Left ventricle myocardium inferior (tissue), 1 donor: Measurements from ENCODE around the gene PLB1. TPM values are rescaled to one million over a fixed set of nuclear protein-coding genes. Genes with fewer than 3 reads are reported as not detected.

Source experiments
- DNase-seq: peaks from one replicate; pipeline ENCODE4 v3.0.0-alpha.2; 2020
- H3K27ac ChIP-seq: fragments of 200-600 bp; replicated peaks from 2 replicates; pipeline ENCODE4 v1.8.0; 2021
- H3K27me3 ChIP-seq: fragments of 200-600 bp; 2 replicates; pipeline ENCODE4 v1.8.0; 2021; ENCODE audit warnings: low read depth
- H3K36me3 ChIP-seq: fragments of 200-600 bp; 2 replicates; pipeline ENCODE4 v1.8.0; 2021
- H3K4me1 ChIP-seq: fragments of 200-600 bp; 2 replicates; pipeline ENCODE4 v1.8.0; 2021
- H3K4me3 ChIP-seq: fragments of 200-600 bp; 2 replicates; pipeline ENCODE4 v1.8.0; 2021; ENCODE audit warnings: mild to moderate bottlenecking, moderate library complexity
- H3K9me3 ChIP-seq: fragments of 200-600 bp; replicated peaks from 2 replicates; pipeline ENCODE4 v1.8.0; 2021
- CTCF ChIP-seq: fragments of 200-600 bp; IDR thresholded peaks from 2 replicates; pipeline ENCODE4 v1.8.0; 2021; ENCODE audit warnings: antibody characterized with exemption, mild to moderate bottlenecking, borderline replicate concordance
- intact Hi-C: fragments of 100-400 bp; cut with micrococcal nuclease; formaldehyde crosslinking; loops from one replicate; pipeline ENCODE4 v1.11.0; 2022
- total RNA-seq: library from RNA; stranded (reverse); fragmentation: NEBNext Ultra II Directional; extraction: Animal tissue kit (Norgen Biotek cat#: 25700); gene quantifications from one replicate; pipeline ENCODE4 v1.2.1, GENCODE V29; 2021
- donor health status: DM: no; HTN: yes; CAD: no; lungs with severe emphysema.

PLB1 gene
- total RNA-seq, 1 donor from 2014 or later, result 2.4 TPM

DNA sequence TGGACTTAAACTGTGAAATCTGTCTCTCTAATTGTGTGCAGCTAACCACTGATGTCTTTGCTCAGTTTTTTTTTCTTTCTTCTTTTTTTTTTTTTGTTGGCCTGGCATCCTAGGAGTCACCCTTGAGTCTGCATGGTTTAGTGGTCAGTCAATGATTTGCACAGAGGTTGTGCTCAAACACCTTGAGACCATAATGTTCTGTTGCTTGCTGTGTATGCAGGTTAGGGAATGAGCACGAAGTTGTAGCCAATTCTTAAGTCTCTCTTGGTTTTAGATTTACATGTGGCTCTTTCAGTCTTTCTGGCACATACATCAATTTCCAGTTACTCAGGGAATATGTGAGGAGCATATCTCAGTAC lies 16.7 kb downstream of the PLB1 start:
- Histone ChIP-seq H3K27ac (no peak overlapping the region), H3K9me3 (peaks cover 15% of the 10 kb centered on the region), H3K36me3 (no peaks in the 10 kb centered on the region), H3K4me1 (no peaks in the 10 kb centered on the region), H3K4me3 (no peak overlapping the region), H3K27me3 (peaks cover 12% of the 10 kb centered on the region)
- no peak for DNase-seq
- TF ChIP-seq CTCF, result no peak
- intact Hi-C loops, result no loop called here

GRCh38 chr2:28513097-28513496 lies 17.2 kb downstream of the PLB1 start:
- DNase-seq, result no peak
- Histone ChIP-seq H3K27me3 (peaks cover 17% of the 10 kb centered on the region), H3K27ac (no peak overlapping the region), H3K36me3 (no peaks in the 10 kb centered on the region), H3K4me3 (no peak overlapping the region), H3K4me1 (no peaks in the 10 kb centered on the region), H3K9me3 (peaks cover 15% of the 10 kb centered on the region)
- intact Hi-C loops, result no loop called here
- TF ChIP-seq CTCF, result no peak

GRCh38 chr2:28515176-28515751 lies 19.4 kb downstream of the PLB1 start:
- H3K27ac ChIP-seq, result no peak overlapping the region
- no peak overlapping the region for H3K4me3 ChIP-seq
- peaks cover 15% of the 10 kb centered on the region for H3K9me3 ChIP-seq
- DNase-seq, result no peak
- peaks cover 36% of the 10 kb centered on the region for H3K27me3 ChIP-seq
- H3K4me1 ChIP-seq, result no peaks in the 10 kb centered on the region
- TF ChIP-seq CTCF, result no peak
- H3K36me3 ChIP-seq, result no peaks in the 10 kb centered on the region
- intact Hi-C loops, result no loop called here

- Histone ChIP-seq H3K36me3 (no peaks in the 10 kb centered on the region), H3K4me3 (no peak overlapping the region), H3K27me3 (peaks cover 44% of the 10 kb centered on the region), H3K27ac (no peak overlapping the region), H3K9me3 (peaks cover 15% of the 10 kb centered on the region), H3K4me1 (no peaks in the 10 kb centered on the region)
- no peak for TF ChIP-seq CTCF
- intact Hi-C loops, result no loop called here
- no peak for DNase-seq
Measured at GRCh38 chr2:28516430-28516829, 20.6 kb downstream of the PLB1 start.

GRCh38 chr2:28516950-28517349 lies 21.1 kb downstream of the PLB1 start:
- no peak for DNase-seq
- no peak for TF ChIP-seq CTCF
- Histone ChIP-seq H3K4me1 (no peaks in the 10 kb centered on the region), H3K27ac (no peak overlapping the region), H3K4me3 (no peak overlapping the region), H3K9me3 (peaks cover 10% of the 10 kb centered on the region), H3K27me3 (peaks cover 47% of the 10 kb centered on the region), H3K36me3 (no peaks in the 10 kb centered on the region)
- intact Hi-C loops, result no loop called here
